NCI-H2227 (cell line): ENCODE data around the gene OPRD1.
"Not testable (repeated sequence)": the region's sequence is repeated elsewhere in the genome, so short reads cannot be mapped to it uniquely, and the experiment has no call there.

ENCODE experiments used
- DNase-seq: peaks from one replicate; lab custom pipeline; 2025; ENCODE audit not compliant: unreplicated experiment; lab: John Stamatoyannopoulos, UW

The OPRD1 gene

GRCh38 chr1:28800324-28800723 is 11.6 kb upstream of the OPRD1 start:
- no peak for DNase-seq

- DNase-seq = no peak
Measured at GRCh38 chr1:28801461-28801860, 10.5 kb upstream of the OPRD1 start.

- DNase-seq = no peak
Measured at GRCh38 chr1:28803051-28803450, 8.9 kb upstream of the OPRD1 start.

GRCh38 chr1:28803662-28804061 is 8.3 kb upstream of the OPRD1 start:
- DNase-seq = no peak

- no peak for DNase-seq
Measured at GRCh38 chr1:28804071-28804470, 7.9 kb upstream of the OPRD1 start.

- DNase-seq = no peak
Measured at GRCh38 chr1:28807046-28807445, 4.9 kb upstream of the OPRD1 start.

GRCh38 chr1:28807986-28808385 is 4.0 kb upstream of the OPRD1 start:
- DNase-seq = no peak

GRCh38 chr1:28811369-28811765 is 603 bp upstream of the OPRD1 start:
- no peak for DNase-seq

- DNase-seq = no peak
Measured at GRCh38 chr1:28812669-28813468, 899 bp downstream of the OPRD1 start.

GRCh38 chr1:28813931-28814465 is 2.0 kb downstream of the OPRD1 start:
- no peak for DNase-seq

GRCh38 chr1:28815533-28816185 is 3.7 kb downstream of the OPRD1 start:
- DNase-seq = no peak

- DNase-seq = no peak
Measured at GRCh38 chr1:28817133-28817532, 5.2 kb downstream of the OPRD1 start.

- no peak for DNase-seq
Measured at GRCh38 chr1:28819020-28819419, 7.0 kb downstream of the OPRD1 start.

GRCh38 chr1:28822799-28823198 is 10.8 kb downstream of the OPRD1 start:
- DNase-seq = no peak

- not testable (repeated sequence) for DNase-seq
Measured at GRCh38 chr1:28824061-28824460, 12.1 kb downstream of the OPRD1 start.

GRCh38 chr1:28828227-28828858 is 16.4 kb downstream of the OPRD1 start:
- not testable (repeated sequence) for DNase-seq

GRCh38 chr1:28830814-28831213 is 18.8 kb downstream of the OPRD1 start:
- peak; percentile 79 for DNase-seq

GRCh38 chr1:28832966-28833365 is 21.0 kb downstream of the OPRD1 start:
- DNase-seq = no peak

GRCh38 chr1:28833381-28833780 is 21.4 kb downstream of the OPRD1 start:
- no peak for DNase-seq

GRCh38 chr1:28835237-28835650 is 23.3 kb downstream of the OPRD1 start:
- DNase-seq = peak; percentile 79

- no peak for DNase-seq
Measured at GRCh38 chr1:28836421-28836956, 24.5 kb downstream of the OPRD1 start.
